ENCODE results near the gene IL20.

The IL20 gene

DNA sequence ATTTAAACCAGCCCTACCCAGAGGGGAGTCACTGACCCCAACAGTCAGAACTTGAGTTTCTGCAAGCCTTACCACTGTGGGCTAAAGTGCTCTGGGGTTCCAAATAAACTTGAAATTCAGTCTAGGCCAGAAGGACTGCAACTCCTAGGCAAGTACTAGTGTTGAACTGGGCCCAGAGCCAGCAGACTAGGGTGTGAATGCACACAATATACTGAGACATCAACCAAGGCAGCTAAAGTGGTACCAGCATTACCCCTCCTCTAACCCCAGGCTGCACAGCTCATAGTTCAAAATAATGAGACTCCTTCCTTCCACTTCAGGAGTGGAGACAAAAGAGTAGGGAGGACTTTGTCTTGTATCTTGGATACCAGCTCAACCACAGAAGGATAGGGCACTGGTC, 18.9 kb upstream of the IL20 start:
- H2AK5ac ChIP-seq (ENCODE audit: low read length, severe bottlenecking): no peak overlapping the region
- no peak overlapping the region for H3K4me2 ChIP-seq (ENCODE audit: low read length, poor library complexity, severe bottlenecking)
- H3K36me3 ChIP-seq (ENCODE audit: control insufficient read depth in 1 of 2, insufficient read depth in 2 of 2, low read depth in 1 of 2, low read length in 2 of 2): no peaks in the 10 kb centered on the region
- H3K9me3 ChIP-seq (ENCODE audit: control insufficient read depth, low read length): no peaks in the 10 kb centered on the region
- no peak overlapping the region for H3K4me3 ChIP-seq (ENCODE audit: insufficient read depth in 1 of 2, low read depth in 1 of 2, low read length in 2 of 2)
- H3K27me3 ChIP-seq (ENCODE audit: control insufficient read depth in 1 of 2, insufficient read depth in 1 of 2, low read length in 2 of 2): no peaks in the 10 kb centered on the region
- no peaks in the 10 kb centered on the region for H3K4me1 ChIP-seq (ENCODE audit: control insufficient read depth, insufficient read depth, low read depth, low read length)
- H3K23ac ChIP-seq (ENCODE audit: low read length in 2 of 2): no peak overlapping the region
- no peak overlapping the region for H2BK5ac ChIP-seq (ENCODE audit: low read depth, low read length, poor library complexity, severe bottlenecking)
- no peaks in the 10 kb centered on the region for H3K79me1 ChIP-seq (replicated peaks; ENCODE audit: low read length, poor library complexity, severe bottlenecking)
- H2BK120ac ChIP-seq (ENCODE audit: low read depth, low read length): no peak overlapping the region
- no peak overlapping the region for H3K18ac ChIP-seq (ENCODE audit: low read depth in 1 of 2, low read length in 2 of 2)
- H4K91ac ChIP-seq (ENCODE audit: low read length): peak overlapping the region; percentile 45
- no peak overlapping the region for H2BK12ac ChIP-seq (ENCODE audit: low read length in 2 of 2)
- DNase-seq: no peak
- H3K9ac ChIP-seq (ENCODE audit: low read length): no peak overlapping the region
- H3K27ac ChIP-seq (ENCODE audit: low read length, poor library complexity, severe bottlenecking): no peak overlapping the region
- H2BK15ac ChIP-seq (ENCODE audit: low read depth, poor library complexity, severe bottlenecking): no peak overlapping the region
- H2AFZ ChIP-seq (ENCODE audit: low read depth, low read length): no peak overlapping the region
- no peak overlapping the region for H4K8ac ChIP-seq (ENCODE audit: low read length)
- no peak overlapping the region for H3K14ac ChIP-seq (ENCODE audit: low read length in 2 of 2)
- H3K4ac ChIP-seq (ENCODE audit: low read depth in 1 of 2, low read length in 2 of 2): no peak overlapping the region

DNA sequence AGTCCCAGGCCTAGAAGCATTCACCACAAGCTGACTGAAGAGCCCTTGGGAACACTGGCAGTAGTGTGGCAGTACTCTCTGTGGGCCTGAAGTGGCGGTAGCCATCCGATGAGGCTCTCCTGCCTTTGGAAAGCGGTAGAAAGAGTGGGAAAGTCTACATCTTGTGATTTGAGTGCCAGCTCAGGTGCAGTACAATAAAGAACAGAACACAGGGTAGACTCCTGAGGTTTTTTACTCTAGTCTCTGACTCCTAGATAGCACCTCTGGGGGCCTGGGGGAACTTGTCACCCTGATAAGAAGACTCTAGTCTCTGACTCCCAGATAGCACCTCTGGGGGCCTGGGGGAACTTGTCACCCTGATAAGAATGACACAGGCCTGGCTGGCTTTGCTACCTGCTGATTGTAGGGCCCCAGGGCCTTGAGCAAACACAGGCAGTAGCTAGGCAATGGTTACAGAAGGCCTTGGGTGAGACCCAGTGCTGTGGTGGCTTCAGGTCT, 18.0 kb upstream of the IL20 start:
- H2BK120ac ChIP-seq (ENCODE audit: low read depth, low read length): no peak overlapping the region

DNA sequence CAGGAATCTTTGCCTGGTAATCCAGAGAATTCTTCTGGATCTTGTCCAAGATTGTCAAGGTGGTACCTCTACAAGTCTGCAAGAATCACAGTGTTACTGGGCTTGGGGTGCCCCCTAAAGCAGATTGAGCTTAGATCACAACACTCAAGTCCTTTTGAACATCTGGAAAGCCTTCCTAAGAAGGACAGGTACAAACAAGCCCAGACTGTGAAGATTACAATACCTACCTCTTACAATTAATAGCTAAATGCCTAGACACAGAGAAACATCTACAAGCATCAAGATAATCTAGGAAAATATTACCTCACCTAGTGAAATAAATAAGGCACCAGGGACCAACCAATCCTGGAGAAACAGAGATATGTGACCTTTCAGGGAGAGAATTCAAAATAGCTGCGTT, 17.5 kb upstream of the IL20 start:
- no peaks in the 10 kb centered on the region for H3K9me3 ChIP-seq (ENCODE audit: control insufficient read depth, low read length)
- no peak overlapping the region for H2BK12ac ChIP-seq (ENCODE audit: low read length in 2 of 2)
- no peaks in the 10 kb centered on the region for H3K79me1 ChIP-seq (replicated peaks; ENCODE audit: low read length, poor library complexity, severe bottlenecking)
- H3K4me3 ChIP-seq (ENCODE audit: insufficient read depth in 1 of 2, low read depth in 1 of 2, low read length in 2 of 2): no peak overlapping the region
- no peak for DNase-seq
- H3K18ac ChIP-seq (ENCODE audit: low read depth in 1 of 2, low read length in 2 of 2): no peak overlapping the region
- no peak overlapping the region for H3K4ac ChIP-seq (ENCODE audit: low read depth in 1 of 2, low read length in 2 of 2)
- no peak overlapping the region for H2BK120ac ChIP-seq (ENCODE audit: low read depth, low read length)
- H3K36me3 ChIP-seq (ENCODE audit: control insufficient read depth in 1 of 2, insufficient read depth in 2 of 2, low read depth in 1 of 2, low read length in 2 of 2): no peaks in the 10 kb centered on the region
- no peak overlapping the region for H2BK15ac ChIP-seq (ENCODE audit: low read depth, poor library complexity, severe bottlenecking)
- no peak overlapping the region for H3K27ac ChIP-seq (ENCODE audit: low read length, poor library complexity, severe bottlenecking)
- no peak overlapping the region for H2BK5ac ChIP-seq (ENCODE audit: low read depth, low read length, poor library complexity, severe bottlenecking)
- no peak overlapping the region for H3K4me2 ChIP-seq (ENCODE audit: low read length, poor library complexity, severe bottlenecking)
- no peak overlapping the region for H3K23ac ChIP-seq (ENCODE audit: low read length in 2 of 2)
- no peaks in the 10 kb centered on the region for H3K27me3 ChIP-seq (ENCODE audit: control insufficient read depth in 1 of 2, insufficient read depth in 1 of 2, low read length in 2 of 2)
- no peak overlapping the region for H3K14ac ChIP-seq (ENCODE audit: low read length in 2 of 2)
- H3K9ac ChIP-seq (ENCODE audit: low read length): no peak overlapping the region
- WGBS: no CpG with 5 or more reads among the region's 1 CpG
- no peak overlapping the region for H2AK5ac ChIP-seq (ENCODE audit: low read length, severe bottlenecking)
- H4K8ac ChIP-seq (ENCODE audit: low read length): no peak overlapping the region
- no peak overlapping the region for H4K91ac ChIP-seq (ENCODE audit: low read length)
- H2AFZ ChIP-seq (ENCODE audit: low read depth, low read length): no peak overlapping the region
- H3K4me1 ChIP-seq (ENCODE audit: control insufficient read depth, insufficient read depth, low read depth, low read length): no peaks in the 10 kb centered on the region

More for the DNA sequence above, 18.0 kb upstream of the IL20 start:
- no peak overlapping the region for H2BK5ac ChIP-seq (ENCODE audit: low read depth, low read length, poor library complexity, severe bottlenecking)
- H3K14ac ChIP-seq (ENCODE audit: low read length in 2 of 2): no peak overlapping the region
- no peak overlapping the region for H2AFZ ChIP-seq (ENCODE audit: low read depth, low read length)
- H3K23ac ChIP-seq (ENCODE audit: low read length in 2 of 2): no peak overlapping the region
- no peak overlapping the region for H4K91ac ChIP-seq (ENCODE audit: low read length)
- H3K4me3 ChIP-seq (ENCODE audit: insufficient read depth in 1 of 2, low read depth in 1 of 2, low read length in 2 of 2): no peak overlapping the region
- no peaks in the 10 kb centered on the region for H3K79me1 ChIP-seq (replicated peaks; ENCODE audit: low read length, poor library complexity, severe bottlenecking)
- H2AK5ac ChIP-seq (ENCODE audit: low read length, severe bottlenecking): no peak overlapping the region
- no peak for DNase-seq
- H3K27ac ChIP-seq (ENCODE audit: low read length, poor library complexity, severe bottlenecking): no peak overlapping the region
- H4K8ac ChIP-seq (ENCODE audit: low read length): no peak overlapping the region
- H3K9ac ChIP-seq (ENCODE audit: low read length): no peak overlapping the region
- H3K4me1 ChIP-seq (ENCODE audit: control insufficient read depth, insufficient read depth, low read depth, low read length): no peaks in the 10 kb centered on the region
- no peak overlapping the region for H3K4ac ChIP-seq (ENCODE audit: low read depth in 1 of 2, low read length in 2 of 2)
- H2BK15ac ChIP-seq (ENCODE audit: low read depth, poor library complexity, severe bottlenecking): no peak overlapping the region
- no peaks in the 10 kb centered on the region for H3K36me3 ChIP-seq (ENCODE audit: control insufficient read depth in 1 of 2, insufficient read depth in 2 of 2, low read depth in 1 of 2, low read length in 2 of 2)
- H3K27me3 ChIP-seq (ENCODE audit: control insufficient read depth in 1 of 2, insufficient read depth in 1 of 2, low read length in 2 of 2): no peaks in the 10 kb centered on the region
- no peaks in the 10 kb centered on the region for H3K9me3 ChIP-seq (ENCODE audit: control insufficient read depth, low read length)
- no peak overlapping the region for H3K4me2 ChIP-seq (ENCODE audit: low read length, poor library complexity, severe bottlenecking)
- no peak overlapping the region for H2BK12ac ChIP-seq (ENCODE audit: low read length in 2 of 2)
- 90% methylated on average over 3 of the region's 3 CpGs for WGBS
- no peak overlapping the region for H3K18ac ChIP-seq (ENCODE audit: low read depth in 1 of 2, low read length in 2 of 2)

DNA sequence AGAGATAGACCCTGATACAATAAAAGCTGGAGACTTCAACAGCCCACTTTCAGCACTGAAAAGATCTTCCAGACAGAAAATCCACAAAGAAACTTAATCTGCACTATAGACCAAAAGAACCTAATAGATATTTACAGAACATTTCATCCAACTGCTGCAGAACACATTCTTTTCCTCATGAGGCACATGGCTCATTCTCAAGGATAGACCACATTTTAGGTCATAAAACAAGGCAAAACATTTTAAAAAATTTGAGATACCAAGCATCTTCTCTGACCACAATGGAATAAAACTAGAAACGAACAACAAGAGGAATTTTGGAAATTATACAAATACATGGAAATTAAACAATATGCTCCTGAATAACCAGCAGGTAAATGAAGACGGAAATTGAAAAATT, 15.0 kb upstream of the IL20 start:
- Histone ChIP-seq H3K14ac (ENCODE audit: low read length in 2 of 2) (no peak overlapping the region), H3K79me1 (replicated peaks; ENCODE audit: low read length, poor library complexity, severe bottlenecking) (no peaks in the 10 kb centered on the region), H3K27ac (ENCODE audit: low read length, poor library complexity, severe bottlenecking) (no peak overlapping the region), H3K4ac (ENCODE audit: low read depth in 1 of 2, low read length in 2 of 2) (no peak overlapping the region), H3K4me3 (ENCODE audit: insufficient read depth in 1 of 2, low read depth in 1 of 2, low read length in 2 of 2) (no peak overlapping the region), H3K4me1 (ENCODE audit: control insufficient read depth, insufficient read depth, low read depth, low read length) (no peaks in the 10 kb centered on the region), H2BK15ac (ENCODE audit: low read depth, poor library complexity, severe bottlenecking) (no peak overlapping the region), H3K23ac (ENCODE audit: low read length in 2 of 2) (no peak overlapping the region), H3K9me3 (ENCODE audit: control insufficient read depth, low read length) (no peaks in the 10 kb centered on the region), H3K27me3 (ENCODE audit: control insufficient read depth in 1 of 2, insufficient read depth in 1 of 2, low read length in 2 of 2) (no peaks in the 10 kb centered on the region), H2AFZ (ENCODE audit: low read depth, low read length) (no peak overlapping the region), H2AK5ac (ENCODE audit: low read length, severe bottlenecking) (no peak overlapping the region), H4K91ac (ENCODE audit: low read length) (no peak overlapping the region), H3K4me2 (ENCODE audit: low read length, poor library complexity, severe bottlenecking) (no peak overlapping the region), H2BK120ac (ENCODE audit: low read depth, low read length) (no peak overlapping the region), H3K36me3 (ENCODE audit: control insufficient read depth in 1 of 2, insufficient read depth in 2 of 2, low read depth in 1 of 2, low read length in 2 of 2) (no peaks in the 10 kb centered on the region), H3K18ac (ENCODE audit: low read depth in 1 of 2, low read length in 2 of 2) (no peak overlapping the region), H2BK12ac (ENCODE audit: low read length in 2 of 2) (no peak overlapping the region), H2BK5ac (ENCODE audit: low read depth, low read length, poor library complexity, severe bottlenecking) (no peak overlapping the region), H3K9ac (ENCODE audit: low read length) (no peak overlapping the region), H4K8ac (ENCODE audit: low read length) (no peak overlapping the region)
- no peak for DNase-seq
- WGBS: no CpG with 5 or more reads among the region's 2 CpGs
